Measurements from ENCODE around the gene ESR1. TPM values are rescaled to one million over a fixed set of nuclear protein-coding genes. Genes with fewer than 3 reads are reported as not detected.

ESR1 gene
- total RNA-seq, 1 experiment from 2014 or later, result 0.98 TPM

- Mint-ChIP-seq H3K9me3 (no peaks in the 10 kb centered on the region), H3K27ac (no peak overlapping the region), H3K4me1 (peaks cover 4% of the 10 kb centered on the region), H3K4me3 (no peak overlapping the region), H3K36me3 (no peaks in the 10 kb centered on the region), H3K27me3 (ENCODE audit: low read depth) (no peaks in the 10 kb centered on the region)
- DNase-seq (ENCODE audit: low spot score), result no peak
- ATAC-seq, result no peak
- CTCF ChIA-PET, result interaction anchor here (0.5 to 1.4 kb wide), 2 partner anchors 43 to 1018 kb away, joined by 3 read pairs; no protein-coding TSS in a partner anchor
- TF ChIP-seq FOXJ3 (CRISPR knock-in tag; IDR thresholded peaks at IDR 0.05; ENCODE audit: borderline replicate concordance), result no peak
- no peak for TF ChIP-seq MYBL2 (CRISPR knock-in tag; IDR thresholded peaks at IDR 0.05)
- no peak for TF ChIP-seq NR2C2 (CRISPR knock-in tag; IDR thresholded peaks at IDR 0.05)
- no peak for TF ChIP-seq IRF2 (CRISPR knock-in tag; IDR thresholded peaks at IDR 0.05; ENCODE audit: borderline replicate concordance, low read depth)
- no peak for TF ChIP-seq ERG (CRISPR knock-in tag; IDR thresholded peaks at IDR 0.05)
- POLR2A ChIA-PET, result interaction anchor here (0.5 to 1.0 kb wide), 3 partner anchors 8 to 415 kb away, joined by 3 to 5 read pairs (median 4); no protein-coding TSS in a partner anchor
Measured at GRCh38 chr6:152167641-152168603, 360.4 kb downstream of the ESR1 start.

- H3K9me3 Mint-ChIP-seq, result no peaks in the 10 kb centered on the region
- peaks cover 4% of the 10 kb centered on the region for H3K4me1 Mint-ChIP-seq
- DNase-seq (ENCODE audit: low spot score) (no peak), ATAC-seq (no peak)
- POLR2A ChIA-PET, result no interaction called here
- CTCF ChIA-PET, result no interaction called here
- no peaks in the 10 kb centered on the region for H3K27me3 Mint-ChIP-seq (ENCODE audit: low read depth)
- no peak overlapping the region for H3K4me3 Mint-ChIP-seq
- no peak overlapping the region for H3K27ac Mint-ChIP-seq
- TF ChIP-seq ZNF219 (CRISPR knock-in tag; IDR thresholded peaks at IDR 0.05; ENCODE audit: borderline replicate concordance) (no peak), ZMAT4 (CRISPR knock-in tag; IDR thresholded peaks at IDR 0.05) (no peak), AFF4 (CRISPR knock-in tag; IDR thresholded peaks at IDR 0.05; ENCODE audit: borderline replicate concordance) (no peak), GTF2I (CRISPR knock-in tag; conservative IDR thresholded peaks at IDR 0.05) (no peak), PRDM15 (CRISPR knock-in tag; IDR thresholded peaks at IDR 0.05) (no peak)
- H3K36me3 Mint-ChIP-seq, result no peaks in the 10 kb centered on the region
Measured at GRCh38 chr6:152170313-152170701, 362.8 kb downstream of the ESR1 start.
